ENCODE measurements around the gene GTF2A2.

DNA sequence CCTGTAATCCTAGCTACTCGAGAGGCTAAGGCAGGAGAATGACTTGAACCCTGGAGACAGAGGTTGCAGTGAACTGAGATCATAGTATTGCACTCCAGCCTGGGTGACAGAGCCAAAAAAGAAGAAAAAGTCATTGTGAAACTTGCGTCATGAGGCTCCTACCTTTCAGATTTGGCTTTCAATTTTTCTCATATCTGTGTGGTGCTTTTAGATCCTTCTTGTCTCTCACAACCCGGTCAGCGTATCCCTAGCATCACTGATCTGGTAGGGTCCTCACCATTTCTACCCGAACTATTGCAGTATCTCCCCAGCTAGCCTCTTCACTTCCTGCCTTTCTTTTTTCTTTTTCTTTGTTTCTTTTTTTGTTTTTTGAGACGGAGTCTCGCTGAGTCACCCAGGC is 67.3 kb downstream of the GTF2A2 start:
- TF ChIP-seq, protein P1, sequence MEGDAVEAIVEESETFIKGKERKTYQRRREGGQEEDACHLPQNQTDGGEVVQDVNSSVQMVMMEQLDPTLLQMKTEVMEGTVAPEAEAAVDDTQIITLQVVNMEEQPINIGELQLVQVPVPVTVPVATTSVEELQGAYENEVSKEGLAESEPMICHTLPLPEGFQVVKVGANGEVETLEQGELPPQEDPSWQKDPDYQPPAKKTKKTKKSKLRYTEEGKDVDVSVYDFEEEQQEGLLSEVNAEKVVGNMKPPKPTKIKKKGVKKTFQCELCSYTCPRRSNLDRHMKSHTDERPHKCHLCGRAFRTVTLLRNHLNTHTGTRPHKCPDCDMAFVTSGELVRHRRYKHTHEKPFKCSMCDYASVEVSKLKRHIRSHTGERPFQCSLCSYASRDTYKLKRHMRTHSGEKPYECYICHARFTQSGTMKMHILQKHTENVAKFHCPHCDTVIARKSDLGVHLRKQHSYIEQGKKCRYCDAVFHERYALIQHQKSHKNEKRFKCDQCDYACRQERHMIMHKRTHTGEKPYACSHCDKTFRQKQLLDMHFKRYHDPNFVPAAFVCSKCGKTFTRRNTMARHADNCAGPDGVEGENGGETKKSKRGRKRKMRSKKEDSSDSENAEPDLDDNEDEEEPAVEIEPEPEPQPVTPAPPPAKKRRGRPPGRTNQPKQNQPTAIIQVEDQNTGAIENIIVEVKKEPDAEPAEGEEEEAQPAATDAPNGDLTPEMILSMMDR (IDR thresholded peaks at IDR 0.05) = no peak
- TF ChIP-seq JUN (CRISPR knock-in tag; IDR thresholded peaks at IDR 0.05) (no peak), ZNF138 (CRISPR knock-in tag; conservative IDR thresholded peaks at IDR 0.05) (no peak), ZNF232 (CRISPR knock-in tag; IDR thresholded peaks at IDR 0.05) (no peak), SP1 (CRISPR knock-in tag; conservative IDR thresholded peaks at IDR 0.05) (no peak), FOXJ3 (CRISPR knock-in tag; IDR thresholded peaks at IDR 0.05; ENCODE audit: borderline replicate concordance) (no peak)
- TF ChIP-seq, protein P2, sequence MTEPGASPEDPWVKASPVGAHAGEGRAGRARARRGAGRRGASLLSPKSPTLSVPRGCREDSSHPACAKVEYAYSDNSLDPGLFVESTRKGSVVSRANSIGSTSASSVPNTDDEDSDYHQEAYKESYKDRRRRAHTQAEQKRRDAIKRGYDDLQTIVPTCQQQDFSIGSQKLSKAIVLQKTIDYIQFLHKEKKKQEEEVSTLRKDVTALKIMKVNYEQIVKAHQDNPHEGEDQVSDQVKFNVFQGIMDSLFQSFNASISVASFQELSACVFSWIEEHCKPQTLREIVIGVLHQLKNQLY (CRISPR knock-in tag; IDR thresholded peaks at IDR 0.05) = no peak
- TF ChIP-seq, protein P3, sequence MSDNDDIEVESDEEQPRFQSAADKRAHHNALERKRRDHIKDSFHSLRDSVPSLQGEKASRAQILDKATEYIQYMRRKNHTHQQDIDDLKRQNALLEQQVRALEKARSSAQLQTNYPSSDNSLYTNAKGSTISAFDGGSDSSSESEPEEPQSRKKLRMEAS (CRISPR knock-in tag; IDR thresholded peaks at IDR 0.05) = no peak

Data from WTC11 (cell line).